H1 (cell line): Measurements from ENCODE around the gene CACNG1. TPM values are rescaled to one million over a fixed set of nuclear protein-coding genes. Genes with fewer than 3 reads are reported as not detected.

ENCODE experiments used
- RXRA ChIP-seq: IDR thresholded peaks from 2 replicates; pipeline ENCODE4 v1.6.1; 2011; ENCODE audit warnings: low read depth, mild to moderate bottlenecking, low read length, moderate library complexity; ENCODE audit not compliant: insufficient read depth
- TEAD4 ChIP-seq: IDR thresholded peaks from 2 replicates; pipeline ENCODE4 v1.6.1; 2012; ENCODE audit warnings: low read depth, low read length, inconsistent platforms, mixed read lengths
- polyA plus RNA-seq, 7 experiments: library from polyadenylated mRNA; depleted of rRNA in 3 of 7; stranded (reverse) in 5 of 7; unstranded in 2 of 7; fragments of >200 nt in 5 of 7; fragments of 200-250 nt in 2 of 7; gene quantifications; 1 replicate in 5 of 7; 2 replicates in 1 of 7; 4 replicates in 1 of 7; pipeline versions ENCODE4 v1.2.1 to v1.2.3, GENCODE V29; 2011 to 2013; ENCODE audit warnings: missing spikeins in 2 of 7, mixed read lengths in 2 of 7
- total RNA-seq: library from RNA; stranded (reverse); fragmentation: NEBNext Ultra II Directional; extraction: Animal tissue kit (Norgen Biotek cat#: 25700); gene quantifications from 2 replicates; pipeline ENCODE4 v1.2.1, GENCODE V29; 2021

The CACNG1 gene
- total and polyA plus RNA-seq, 2 of the 8 experiments (the other 6 are each of a cell fraction or from before 2014, with no cell fraction given), result not detected

DNA sequence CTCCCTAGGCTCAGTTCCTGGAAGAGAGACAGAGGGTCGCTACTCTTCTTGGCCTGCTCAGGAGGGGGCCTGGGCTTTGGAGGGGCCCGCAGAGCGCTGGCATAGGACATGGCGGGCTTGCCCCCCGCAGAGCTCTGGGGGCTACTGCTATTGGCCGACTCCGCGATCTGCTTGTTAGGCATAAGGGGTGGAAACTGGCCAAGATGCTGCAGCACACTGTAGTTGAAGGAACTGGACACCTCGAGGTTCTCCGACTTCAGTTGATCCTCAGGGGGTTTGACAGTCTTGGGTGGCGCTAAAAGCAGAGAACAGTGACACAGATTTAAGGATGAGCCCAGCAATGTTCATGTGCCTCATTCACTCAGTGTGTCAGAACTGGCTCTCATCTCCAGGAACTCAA is 33.9 kb downstream of the CACNG1 start (continued):
- TF ChIP-seq RXRA (no peak), TEAD4 (no peak)
